ENCODE data around the gene LRRC7. TPM values are rescaled to one million over a fixed set of nuclear protein-coding genes. Genes with fewer than 3 reads are reported as not detected.

The LRRC7 gene
- total RNA-seq, 2 experiments from 2014 or later = 0.14 to 0.20 TPM

- no peaks in the 10 kb centered on the region for H3K27me3 Mint-ChIP-seq
- intact Hi-C loops (cut with DNase I, micrococcal nuclease) = no loop called here
- Histone ChIP-seq H3K4me3 (ENCODE audit: low read length) (no peak overlapping the region), H3K27me3 (ENCODE audit: control insufficient read depth in 1 of 2, insufficient read depth in 2 of 2, low read length in 2 of 2) (no peaks in the 10 kb centered on the region), H3K36me3 (ENCODE audit: insufficient read depth, low read length) (no peaks in the 10 kb centered on the region), H3K4me1 (ENCODE audit: insufficient read depth, low read length) (no peaks in the 10 kb centered on the region), H3K27ac (ENCODE audit: low read depth in 1 of 2, low read length in 2 of 2) (no peak overlapping the region), H3K9me3 (ENCODE audit: control insufficient read depth in 1 of 2, insufficient read depth in 1 of 2, low read length in 2 of 2) (peaks cover 0 to 5% of the 10 kb centered on the region in 2 experiments)
- no peak overlapping the region for H3K27ac Mint-ChIP-seq
- H3K4me1 Mint-ChIP-seq (ENCODE audit: low read depth) = no peaks in the 10 kb centered on the region
- ATAC-seq (ENCODE audit: poor library complexity) (no peak), DNase-seq (no peak)
- no peaks in the 10 kb centered on the region for H3K36me3 Mint-ChIP-seq (ENCODE audit: low read depth)
- POLR2A ChIA-PET = no interaction called here
- peaks cover 13% of the 10 kb centered on the region for H3K9me3 Mint-ChIP-seq
- no peak for TF ChIP-seq CTCF (IDR thresholded peaks at IDR 0.05)
- H3K4me3 Mint-ChIP-seq = no peak overlapping the region
- CTCF ChIA-PET = no interaction called here
Measured at GRCh38 chr1:69661686-69662085, 94.0 kb downstream of the LRRC7 start.

- H3K4me3 Mint-ChIP-seq = no peak overlapping the region
- H3K27ac ChIP-seq (ENCODE audit: low read depth in 1 of 2, low read length in 2 of 2) = no peak overlapping the region
- no peak overlapping the region for H3K27ac Mint-ChIP-seq
- no peaks in the 10 kb centered on the region for H3K36me3 Mint-ChIP-seq (ENCODE audit: low read depth)
- no peaks in the 10 kb centered on the region for H3K27me3 ChIP-seq (ENCODE audit: control insufficient read depth in 1 of 2, insufficient read depth in 2 of 2, low read length in 2 of 2)
- peaks cover 17% of the 10 kb centered on the region for H3K9me3 Mint-ChIP-seq
- ChIA-PET CTCF (no interaction called here), POLR2A (no interaction called here)
- intact Hi-C loops (cut with DNase I, micrococcal nuclease) = no loop called here
- H3K36me3 ChIP-seq (ENCODE audit: insufficient read depth, low read length) = no peaks in the 10 kb centered on the region
- H3K4me1 ChIP-seq (ENCODE audit: insufficient read depth, low read length) = no peaks in the 10 kb centered on the region
- no peak overlapping the region for H3K4me3 ChIP-seq (ENCODE audit: low read length)
- H3K27me3 Mint-ChIP-seq = no peaks in the 10 kb centered on the region
- H3K9me3 ChIP-seq (ENCODE audit: control insufficient read depth in 1 of 2, insufficient read depth in 1 of 2, low read length in 2 of 2) = peaks cover 0 to 5% of the 10 kb centered on the region in 2 experiments
- ATAC-seq (ENCODE audit: poor library complexity) (no peak), DNase-seq (no peak)
- H3K4me1 Mint-ChIP-seq (ENCODE audit: low read depth) = no peaks in the 10 kb centered on the region
- no peak for TF ChIP-seq CTCF (IDR thresholded peaks at IDR 0.05)
Measured at GRCh38 chr1:69662321-69662720, 94.6 kb downstream of the LRRC7 start.

GRCh38 chr1:69671363-69672010, 103.8 kb downstream of the LRRC7 start:
- Histone ChIP-seq H3K9me3 (ENCODE audit: control insufficient read depth in 1 of 2, insufficient read depth in 1 of 2, low read length in 2 of 2) (no peaks in the 10 kb centered on the region), H3K36me3 (ENCODE audit: insufficient read depth, low read length) (no peaks in the 10 kb centered on the region), H3K4me3 (ENCODE audit: low read length) (no peak overlapping the region), H3K4me1 (ENCODE audit: insufficient read depth, low read length) (no peaks in the 10 kb centered on the region), H3K27ac (ENCODE audit: low read depth in 1 of 2, low read length in 2 of 2) (no peak overlapping the region), H3K27me3 (ENCODE audit: control insufficient read depth in 1 of 2, insufficient read depth in 2 of 2, low read length in 2 of 2) (no peaks in the 10 kb centered on the region)
- TF ChIP-seq CTCF (IDR thresholded peaks at IDR 0.05) = no peak
- H3K4me1 Mint-ChIP-seq (ENCODE audit: low read depth) = no peaks in the 10 kb centered on the region
- H3K27ac Mint-ChIP-seq = no peak overlapping the region
- ATAC-seq (ENCODE audit: poor library complexity) (no peak), DNase-seq (no peak)
- no peak overlapping the region for H3K4me3 Mint-ChIP-seq
- ChIA-PET CTCF (no interaction called here), POLR2A (no interaction called here)
- H3K9me3 Mint-ChIP-seq = peaks cover 10% of the 10 kb centered on the region
- intact Hi-C loops (cut with DNase I, micrococcal nuclease) = no loop called here
- no peaks in the 10 kb centered on the region for H3K36me3 Mint-ChIP-seq (ENCODE audit: low read depth)
- no peaks in the 10 kb centered on the region for H3K27me3 Mint-ChIP-seq

All from CD4-positive, alpha-beta T cell (primary cell).